SIG-M5 (cell line): ENCODE measurements around the gene FGF14.

Experiments used
- DNase-seq: peaks from one replicate; lab custom pipeline; 2025; lab: John Stamatoyannopoulos, UW

The FGF14 gene

GRCh38 chr13:101925731-101926130, 476.1 kb downstream of the FGF14 start:
- DNase-seq: no peak

- DNase-seq: no peak
These were observed 482.2 kb downstream of the FGF14 start for GRCh38 chr13:101919541-101920181.

- DNase-seq: no peak
These were observed 483.8 kb downstream of the FGF14 start for GRCh38 chr13:101917833-101918661.

GRCh38 chr13:101917475-101917810, 484.4 kb downstream of the FGF14 start:
- DNase-seq: no peak

- no peak for DNase-seq
These were observed 484.9 kb downstream of the FGF14 start for GRCh38 chr13:101916775-101917474.

GRCh38 chr13:101916108-101916774, 485.6 kb downstream of the FGF14 start:
- no peak for DNase-seq

GRCh38 chr13:101915755-101916107, 486.1 kb downstream of the FGF14 start:
- no peak for DNase-seq

GRCh38 chr13:101915331-101915730, 486.5 kb downstream of the FGF14 start:
- no peak for DNase-seq

GRCh38 chr13:101911752-101912151, 490.1 kb downstream of the FGF14 start:
- no peak for DNase-seq

GRCh38 chr13:101903890-101904289, 498.0 kb downstream of the FGF14 start:
- DNase-seq: no peak

GRCh38 chr13:101898676-101899075, 503.2 kb downstream of the FGF14 start:
- DNase-seq: no peak

GRCh38 chr13:101896541-101896940, 505.3 kb downstream of the FGF14 start:
- no peak for DNase-seq

- no peak for DNase-seq
These were observed 508.8 kb downstream of the FGF14 start for GRCh38 chr13:101893021-101893420.

- no peak for DNase-seq
These were observed 509.6 kb downstream of the FGF14 start for GRCh38 chr13:101892296-101892695.

GRCh38 chr13:101881593-101881992, 520.3 kb downstream of the FGF14 start:
- DNase-seq: no peak

GRCh38 chr13:101880581-101880980, 521.3 kb downstream of the FGF14 start:
- no peak for DNase-seq

- no peak for DNase-seq
These were observed 524.9 kb downstream of the FGF14 start for GRCh38 chr13:101876951-101877350.

- no peak for DNase-seq
These were observed 526.0 kb downstream of the FGF14 start for GRCh38 chr13:101875717-101876393.

- DNase-seq: no peak
These were observed 526.8 kb downstream of the FGF14 start for GRCh38 chr13:101875091-101875490.

GRCh38 chr13:101869553-101869952, 532.3 kb downstream of the FGF14 start:
- no peak for DNase-seq

- DNase-seq: no peak
These were observed 533.0 kb downstream of the FGF14 start for GRCh38 chr13:101868585-101869469.
